Urinary bladder (tissue), 4 donors: ENCODE measurements around the gene KCNMA1. TPM values are rescaled to one million over a fixed set of nuclear protein-coding genes. Genes with fewer than 3 reads are reported as not detected.

ENCODE experiments used
- DNase-seq: peaks from one replicate; pipeline ENCODE4 v3.0.0-alpha.2; 2015; ENCODE audit errors: extremely low spot score
- H3K27ac ChIP-seq: one replicate; pipeline ENCODE4 v1.5.1; 2013; ENCODE audit warnings: low read depth, mild to moderate bottlenecking, moderate library complexity
- H3K36me3 ChIP-seq: one replicate; pipeline ENCODE4 v1.6.1; 2013; ENCODE audit warnings: mild to moderate bottlenecking, moderate library complexity; ENCODE audit not compliant: insufficient read depth
- H3K4me1 ChIP-seq: one replicate; pipeline ENCODE4 v1.6.1; 2013; ENCODE audit warnings: mild to moderate bottlenecking, moderate library complexity; ENCODE audit not compliant: insufficient read depth
- H3K4me3 ChIP-seq: one replicate; pipeline ENCODE4 v1.5.1; 2013; ENCODE audit warnings: low read depth, low read length
- WGBS: extraction: QIAGEN DNeasy Blood & Tissue Kit; methylation state at CpG from one replicate; pipeline ENCODE4 v1.1.7; 2013; 5-methylcytosine and 5-hydroxymethylcytosine counted together
- polyA plus RNA-seq: library from polyadenylated mRNA; stranded (reverse); fragments of 200-250 nt; gene quantifications from one replicate; pipeline ENCODE4 v1.2.3, GENCODE V29; 2013
- total RNA-seq: library from RNA; depleted of rRNA; stranded (reverse); fragments of >200 nt; gene quantifications from one replicate; pipeline ENCODE4 v1.2.3, GENCODE V29; 2014
- donor health status: healthy with polysubstance abuse.
- donor health status: healthy.

The KCNMA1 gene
- total and polyA plus RNA-seq, 2 donors = 105 to 107 TPM

GRCh38 chr10:77081481-77081891, 556.1 kb downstream of the KCNMA1 start:
- H3K4me3 ChIP-seq = no peak overlapping the region
- no peaks in the 10 kb centered on the region for H3K36me3 ChIP-seq
- H3K27ac ChIP-seq = no peak overlapping the region
- H3K4me1 ChIP-seq = no peaks in the 10 kb centered on the region
- no peak for DNase-seq
- 64% methylated on average over 7 of the region's 7 CpGs for WGBS

- no peaks in the 10 kb centered on the region for H3K4me1 ChIP-seq
- 91% methylated on average over 6 of the region's 6 CpGs for WGBS
- no peaks in the 10 kb centered on the region for H3K36me3 ChIP-seq
- H3K4me3 ChIP-seq = no peak overlapping the region
- H3K27ac ChIP-seq = no peak overlapping the region
- DNase-seq = no peak
Observed at GRCh38 chr10:77080361-77081027, 557.1 kb downstream of the KCNMA1 start.

- Histone ChIP-seq H3K27ac (no peak overlapping the region), H3K4me1 (no peaks in the 10 kb centered on the region), H3K36me3 (no peaks in the 10 kb centered on the region), H3K4me3 (no peak overlapping the region)
- DNase-seq = no peak
- WGBS = 93% methylated on average over 3 of the region's 3 CpGs
Observed at GRCh38 chr10:77079592-77080300, 557.9 kb downstream of the KCNMA1 start.

- Histone ChIP-seq H3K4me1 (no peaks in the 10 kb centered on the region), H3K4me3 (no peak overlapping the region), H3K36me3 (no peaks in the 10 kb centered on the region), H3K27ac (no peak overlapping the region)
- DNase-seq = no peak
- 77% methylated on average over 7 of the region's 7 CpGs for WGBS
Observed at GRCh38 chr10:77077316-77077945, 560.2 kb downstream of the KCNMA1 start.

- H3K27ac ChIP-seq = no peak overlapping the region
- no peak for DNase-seq
- H3K36me3 ChIP-seq = no peaks in the 10 kb centered on the region
- WGBS = 87% methylated on average over 2 of the region's 2 CpGs
- no peaks in the 10 kb centered on the region for H3K4me1 ChIP-seq
- H3K4me3 ChIP-seq = no peak overlapping the region
Observed at GRCh38 chr10:77075926-77076325, 561.7 kb downstream of the KCNMA1 start.

GRCh38 chr10:77074104-77074624, 563.4 kb downstream of the KCNMA1 start:
- Histone ChIP-seq H3K36me3 (no peaks in the 10 kb centered on the region), H3K4me1 (no peaks in the 10 kb centered on the region), H3K27ac (no peak overlapping the region), H3K4me3 (no peak overlapping the region)
- WGBS = 60% methylated on average over 2 of the region's 2 CpGs
- DNase-seq = no peak

- H3K4me1 ChIP-seq = no peaks in the 10 kb centered on the region
- WGBS = 96% methylated on average over 5 of the region's 5 CpGs
- H3K4me3 ChIP-seq = no peak overlapping the region
- no peak for DNase-seq
- no peaks in the 10 kb centered on the region for H3K36me3 ChIP-seq
- H3K27ac ChIP-seq = no peak overlapping the region
Observed at GRCh38 chr10:77073663-77073960, 564.0 kb downstream of the KCNMA1 start.

GRCh38 chr10:77072836-77073662, 564.6 kb downstream of the KCNMA1 start:
- 59% methylated on average over 13 of the region's 13 CpGs for WGBS
- DNase-seq = no peak
- H3K4me1 ChIP-seq = no peaks in the 10 kb centered on the region
- no peak overlapping the region for H3K4me3 ChIP-seq
- H3K36me3 ChIP-seq = no peaks in the 10 kb centered on the region
- no peak overlapping the region for H3K27ac ChIP-seq

- no peak overlapping the region for H3K4me3 ChIP-seq
- H3K4me1 ChIP-seq = no peaks in the 10 kb centered on the region
- WGBS = 71% methylated on average over 10 of the region's 10 CpGs
- DNase-seq = no peak
- H3K27ac ChIP-seq = no peak overlapping the region
- H3K36me3 ChIP-seq = no peaks in the 10 kb centered on the region
Observed at GRCh38 chr10:77072361-77072835, 565.2 kb downstream of the KCNMA1 start.

GRCh38 chr10:77071956-77072355, 565.7 kb downstream of the KCNMA1 start:
- H3K4me1 ChIP-seq = no peaks in the 10 kb centered on the region
- H3K36me3 ChIP-seq = no peaks in the 10 kb centered on the region
- no peak overlapping the region for H3K4me3 ChIP-seq
- DNase-seq = no peak
- 83% methylated on average over 3 of the region's 3 CpGs for WGBS
- H3K27ac ChIP-seq = no peak overlapping the region

- no peaks in the 10 kb centered on the region for H3K36me3 ChIP-seq
- no peak for DNase-seq
- no peak overlapping the region for H3K4me3 ChIP-seq
- WGBS = 79% methylated on average over 4 of the region's 4 CpGs
- H3K27ac ChIP-seq = no peak overlapping the region
- H3K4me1 ChIP-seq = no peaks in the 10 kb centered on the region
Observed at GRCh38 chr10:77071001-77071511, 566.6 kb downstream of the KCNMA1 start.

- Histone ChIP-seq H3K4me3 (no peak overlapping the region), H3K27ac (no peak overlapping the region), H3K36me3 (no peaks in the 10 kb centered on the region), H3K4me1 (no peaks in the 10 kb centered on the region)
- DNase-seq = no peak
- 95% methylated on average over 5 of the region's 5 CpGs for WGBS
Observed at GRCh38 chr10:77070346-77070745, 567.3 kb downstream of the KCNMA1 start.

- 91% methylated on average over 3 of the region's 3 CpGs for WGBS
- Histone ChIP-seq H3K4me3 (no peak overlapping the region), H3K36me3 (no peaks in the 10 kb centered on the region), H3K4me1 (no peaks in the 10 kb centered on the region), H3K27ac (no peak overlapping the region)
- no peak for DNase-seq
Observed at GRCh38 chr10:77068969-77069368, 568.6 kb downstream of the KCNMA1 start.
